Measurements from ENCODE around the gene SUCLA2. TPM values are rescaled to one million over a fixed set of nuclear protein-coding genes. Genes with fewer than 3 reads are reported as not detected.

The SUCLA2 gene
- total and polyA plus RNA-seq, 3 donors from 2014 or later = 32.7 to 50.0 (median 41.5) TPM

DNA sequence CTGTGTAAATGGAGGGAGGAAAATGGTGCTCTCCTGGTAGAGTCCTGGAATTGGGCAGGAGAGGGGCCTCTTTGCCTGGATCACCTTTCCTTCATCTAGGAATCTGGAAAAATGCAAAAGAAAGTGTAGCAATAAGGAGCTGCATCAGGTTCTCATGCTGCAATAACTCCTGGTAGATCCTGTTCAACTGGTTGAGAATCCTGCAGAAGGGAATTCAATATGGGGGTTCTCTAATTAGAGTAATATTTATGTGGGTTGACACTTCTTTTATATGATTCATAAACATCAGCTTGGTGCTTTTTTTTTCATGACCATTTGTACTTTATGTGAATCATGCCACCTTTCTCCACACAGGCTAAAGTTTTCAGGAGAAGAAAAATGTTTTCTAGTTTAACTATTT lies 27.0 kb upstream of the SUCLA2 start:
- Histone ChIP-seq H3K36me3 (ENCODE audit: low read depth, missing control alignments) (no peaks in the 10 kb centered on the region), H3K4me1 (no peaks in the 10 kb centered on the region), H3K27me3 (no peaks in the 10 kb centered on the region), H3K4me3 (no peak overlapping the region), H3K27ac (no peak overlapping the region), H3K9me3 (no peaks in the 10 kb centered on the region)
- DNase-seq = no peak
- TF ChIP-seq, protein P1, sequence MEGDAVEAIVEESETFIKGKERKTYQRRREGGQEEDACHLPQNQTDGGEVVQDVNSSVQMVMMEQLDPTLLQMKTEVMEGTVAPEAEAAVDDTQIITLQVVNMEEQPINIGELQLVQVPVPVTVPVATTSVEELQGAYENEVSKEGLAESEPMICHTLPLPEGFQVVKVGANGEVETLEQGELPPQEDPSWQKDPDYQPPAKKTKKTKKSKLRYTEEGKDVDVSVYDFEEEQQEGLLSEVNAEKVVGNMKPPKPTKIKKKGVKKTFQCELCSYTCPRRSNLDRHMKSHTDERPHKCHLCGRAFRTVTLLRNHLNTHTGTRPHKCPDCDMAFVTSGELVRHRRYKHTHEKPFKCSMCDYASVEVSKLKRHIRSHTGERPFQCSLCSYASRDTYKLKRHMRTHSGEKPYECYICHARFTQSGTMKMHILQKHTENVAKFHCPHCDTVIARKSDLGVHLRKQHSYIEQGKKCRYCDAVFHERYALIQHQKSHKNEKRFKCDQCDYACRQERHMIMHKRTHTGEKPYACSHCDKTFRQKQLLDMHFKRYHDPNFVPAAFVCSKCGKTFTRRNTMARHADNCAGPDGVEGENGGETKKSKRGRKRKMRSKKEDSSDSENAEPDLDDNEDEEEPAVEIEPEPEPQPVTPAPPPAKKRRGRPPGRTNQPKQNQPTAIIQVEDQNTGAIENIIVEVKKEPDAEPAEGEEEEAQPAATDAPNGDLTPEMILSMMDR (IDR thresholded peaks at IDR 0.05) = no peak
- TF ChIP-seq POLR2A (IDR thresholded peaks at IDR 0.05) = no peak
- intact Hi-C loops (cut with DNase I; ENCODE audit: low total_unique reads) = no loop called here

DNA sequence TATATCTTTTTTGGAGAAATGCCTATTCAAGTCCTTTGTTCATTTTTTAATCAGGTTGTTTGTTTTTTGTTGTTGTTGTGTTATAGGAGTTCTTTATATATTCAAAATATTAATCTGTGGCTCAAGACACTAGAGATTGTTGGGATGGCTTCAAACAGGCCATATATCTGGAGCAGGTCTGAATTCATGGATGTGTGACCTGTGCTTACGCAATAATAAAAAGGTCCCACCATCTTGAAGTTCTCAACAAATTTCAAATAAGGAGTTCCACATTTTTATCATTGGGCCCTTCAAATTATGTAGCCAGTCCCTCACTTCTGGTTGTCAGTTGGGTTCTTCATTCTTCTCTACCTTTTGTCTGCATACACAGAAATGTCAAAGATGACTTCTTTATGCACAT lies 18.7 kb upstream of the SUCLA2 start:
- Histone ChIP-seq H3K36me3 (ENCODE audit: low read depth, missing control alignments) (no peaks in the 10 kb centered on the region), H3K27me3 (no peaks in the 10 kb centered on the region), H3K4me1 (no peaks in the 10 kb centered on the region), H3K4me3 (no peak overlapping the region), H3K27ac (no peak overlapping the region), H3K9me3 (no peaks in the 10 kb centered on the region)
- no peak for DNase-seq
- intact Hi-C loops (cut with DNase I; ENCODE audit: low total_unique reads) = no loop called here
- 97 to 100% methylated on average over 1 of the region's 1 CpG for WGBS, 2 donors
- TF ChIP-seq, protein P1 (IDR thresholded peaks at IDR 0.05) = no peak
- no peak for TF ChIP-seq POLR2A (IDR thresholded peaks at IDR 0.05)

DNA sequence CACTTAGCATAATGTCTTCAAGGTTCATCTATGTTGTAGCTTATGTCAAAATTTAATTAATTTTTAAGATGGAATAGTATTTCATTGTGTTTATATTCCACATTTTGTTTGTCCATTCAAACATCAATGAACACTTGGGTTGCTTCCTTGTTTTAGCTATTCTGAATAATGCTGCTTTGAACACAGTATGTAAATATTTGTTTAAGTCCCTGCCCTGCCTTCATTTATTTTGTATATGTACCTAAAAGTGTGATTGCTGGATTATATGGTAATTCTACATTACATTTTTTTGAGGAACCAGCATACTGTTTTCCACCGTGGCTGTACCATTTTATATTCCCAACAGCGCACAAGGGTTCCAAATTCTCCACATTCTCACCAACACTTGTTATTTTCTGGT lies 17.6 kb upstream of the SUCLA2 start:
- no peak for DNase-seq
- Histone ChIP-seq H3K36me3 (ENCODE audit: low read depth, missing control alignments) (no peaks in the 10 kb centered on the region), H3K9me3 (no peaks in the 10 kb centered on the region), H3K27ac (no peak overlapping the region), H3K4me1 (no peaks in the 10 kb centered on the region), H3K27me3 (no peaks in the 10 kb centered on the region), H3K4me3 (no peak overlapping the region)
- TF ChIP-seq, protein P1 (IDR thresholded peaks at IDR 0.05) = no peak
- TF ChIP-seq POLR2A (IDR thresholded peaks at IDR 0.05) = no peak
- intact Hi-C loops (cut with DNase I; ENCODE audit: low total_unique reads) = no loop called here
- 91 to 92% methylated on average over 2 of the region's 2 CpGs for WGBS, 2 donors

DNA sequence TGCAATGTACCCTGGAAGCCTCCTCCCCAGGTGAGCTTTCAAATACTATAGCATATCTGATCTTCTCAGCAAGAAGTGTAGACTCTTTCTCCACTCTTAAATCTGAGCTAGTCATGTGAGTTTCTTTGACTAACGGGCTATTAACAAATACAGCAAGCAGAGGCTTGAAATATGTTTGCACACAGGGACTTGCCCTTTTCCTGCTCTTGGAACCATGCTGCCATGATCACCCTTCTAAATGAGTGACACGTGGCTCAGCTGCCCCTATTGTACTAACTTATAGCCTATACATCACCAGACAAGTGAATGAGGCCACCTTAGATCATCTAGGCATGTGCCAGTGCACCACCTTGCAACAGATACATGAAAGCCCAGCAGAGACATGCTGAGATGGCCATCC lies 13.3 kb upstream of the SUCLA2 start:
- DNase-seq = no peak
- TF ChIP-seq POLR2A (IDR thresholded peaks at IDR 0.05) = no peak
- TF ChIP-seq, protein P1 (IDR thresholded peaks at IDR 0.05) = no peak
- WGBS, 2 donors = 81 to 98% methylated on average over 2 of the region's 2 CpGs
- Histone ChIP-seq H3K4me3 (no peak overlapping the region), H3K27ac (no peak overlapping the region), H3K27me3 (no peaks in the 10 kb centered on the region), H3K4me1 (no peaks in the 10 kb centered on the region), H3K36me3 (ENCODE audit: low read depth, missing control alignments) (no peaks in the 10 kb centered on the region), H3K9me3 (no peaks in the 10 kb centered on the region)
- intact Hi-C loops (cut with DNase I; ENCODE audit: low total_unique reads) = no loop called here

DNA sequence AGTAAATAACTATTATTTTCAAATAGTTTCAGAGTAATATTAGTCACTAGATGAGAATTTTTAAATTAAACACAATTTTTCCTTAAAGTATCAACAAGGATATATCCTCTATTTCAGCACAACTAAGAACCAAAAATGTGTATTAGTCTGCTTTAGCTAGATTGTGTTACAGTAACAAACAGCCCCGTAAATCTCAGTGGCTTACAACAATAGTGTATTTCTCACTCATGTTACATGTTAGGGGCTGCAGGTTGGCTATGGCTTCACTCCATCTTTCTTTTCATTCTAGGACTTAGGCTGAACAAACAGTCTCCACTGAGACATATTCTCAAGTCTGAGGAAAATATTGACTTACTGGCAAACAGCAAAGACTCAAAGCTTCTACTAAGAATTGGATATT lies 11.6 kb upstream of the SUCLA2 start:
- intact Hi-C loops (cut with DNase I; ENCODE audit: low total_unique reads) = no loop called here
- 93 to 94% methylated on average over 1 of the region's 1 CpG for WGBS, 2 donors
- H3K9me3 ChIP-seq = no peaks in the 10 kb centered on the region
- H3K36me3 ChIP-seq (ENCODE audit: low read depth, missing control alignments) = no peaks in the 10 kb centered on the region
- TF ChIP-seq POLR2A (IDR thresholded peaks at IDR 0.05) = no peak
- TF ChIP-seq, protein P1 (IDR thresholded peaks at IDR 0.05) = no peak
- no peak overlapping the region for H3K4me3 ChIP-seq
- no peak overlapping the region for H3K27ac ChIP-seq
- no peaks in the 10 kb centered on the region for H3K4me1 ChIP-seq
- no peak for DNase-seq
- no peaks in the 10 kb centered on the region for H3K27me3 ChIP-seq

Measured in testis (tissue), 3 donors.